Ovary (tissue), 3 donors: ENCODE results near the gene RNF38.

ENCODE experiments used
- EP300 ChIP-seq: sonication (generic); formaldehyde crosslinking; IDR thresholded peaks from one replicate; pipeline ENCODE4 v1.6.1; 2017; ENCODE audit warnings: antibody characterized with exemption
- POLR2A ChIP-seq: fragments of 450-650 bp; IDR thresholded peaks from one replicate; pipeline ENCODE4 v1.6.1; 2017; ENCODE audit warnings: antibody characterized with exemption, mild to moderate bottlenecking, moderate library complexity
- TF ChIP-seq, protein P1 (sequence below), 3 donors: fragments of 450-650 bp in 2 of 3; fragments of 200-600 bp in 1 of 3; IDR thresholded peaks; one replicate each; pipeline versions ENCODE4 v1.5.1 to v1.8.0; 2016 to 2022; ENCODE audit warnings: antibody characterized with exemption in 3 of 3, mild to moderate bottlenecking in 1 of 3
- donor health status: DM: no; HTN: no; CAD: no.

DNA sequence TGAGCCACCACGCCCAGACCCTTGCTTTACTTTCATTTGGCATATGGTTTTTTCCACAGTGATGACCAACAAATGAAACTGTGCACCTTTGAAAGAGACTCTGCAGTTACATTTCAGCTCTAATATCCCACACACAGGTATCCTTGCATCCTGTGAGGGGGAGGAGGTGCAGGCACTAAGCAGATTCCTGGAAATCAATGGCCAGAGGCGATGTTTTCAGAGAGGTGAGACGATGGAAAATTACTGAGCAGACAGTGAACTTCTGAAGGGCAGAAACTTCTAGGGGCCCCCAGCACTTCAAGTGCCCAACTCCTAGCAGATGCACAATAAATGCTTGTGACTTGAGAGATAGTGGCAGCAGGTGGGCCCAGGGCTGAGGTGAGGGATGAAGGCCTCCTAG lies 112.0 kb downstream of the RNF38 start:
- TF ChIP-seq, protein P1, sequence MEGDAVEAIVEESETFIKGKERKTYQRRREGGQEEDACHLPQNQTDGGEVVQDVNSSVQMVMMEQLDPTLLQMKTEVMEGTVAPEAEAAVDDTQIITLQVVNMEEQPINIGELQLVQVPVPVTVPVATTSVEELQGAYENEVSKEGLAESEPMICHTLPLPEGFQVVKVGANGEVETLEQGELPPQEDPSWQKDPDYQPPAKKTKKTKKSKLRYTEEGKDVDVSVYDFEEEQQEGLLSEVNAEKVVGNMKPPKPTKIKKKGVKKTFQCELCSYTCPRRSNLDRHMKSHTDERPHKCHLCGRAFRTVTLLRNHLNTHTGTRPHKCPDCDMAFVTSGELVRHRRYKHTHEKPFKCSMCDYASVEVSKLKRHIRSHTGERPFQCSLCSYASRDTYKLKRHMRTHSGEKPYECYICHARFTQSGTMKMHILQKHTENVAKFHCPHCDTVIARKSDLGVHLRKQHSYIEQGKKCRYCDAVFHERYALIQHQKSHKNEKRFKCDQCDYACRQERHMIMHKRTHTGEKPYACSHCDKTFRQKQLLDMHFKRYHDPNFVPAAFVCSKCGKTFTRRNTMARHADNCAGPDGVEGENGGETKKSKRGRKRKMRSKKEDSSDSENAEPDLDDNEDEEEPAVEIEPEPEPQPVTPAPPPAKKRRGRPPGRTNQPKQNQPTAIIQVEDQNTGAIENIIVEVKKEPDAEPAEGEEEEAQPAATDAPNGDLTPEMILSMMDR (IDR thresholded peaks at IDR 0.05): no peak
- TF ChIP-seq EP300: no peak
- no peak for TF ChIP-seq POLR2A
